ENCODE measurements around the gene RTL1. TPM values are rescaled to one million over a fixed set of nuclear protein-coding genes. Genes with fewer than 3 reads are reported as not detected.

The RTL1 gene
- total RNA-seq, 1 experiment from 2014 or later = not detected

DNA sequence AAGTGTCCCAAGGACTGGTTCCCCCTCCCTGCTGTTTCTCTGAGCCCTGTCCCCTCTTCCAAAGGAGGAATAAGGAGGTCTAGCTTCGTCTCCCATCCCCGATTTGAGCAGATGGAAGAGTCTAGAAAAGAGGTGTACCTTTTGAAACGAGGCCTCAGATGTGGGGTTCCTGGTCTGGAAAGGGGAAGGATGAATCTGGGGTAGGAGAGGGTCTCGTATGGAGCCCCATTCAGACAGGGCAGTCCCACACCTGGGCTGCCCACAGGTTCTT is 64.3 kb downstream of the RTL1 start:
- Histone ChIP-seq H4K5ac (ENCODE audit: insufficient read length, low read depth, low read length) (no peak overlapping the region), H2BK15ac (ENCODE audit: low read depth, low read length) (no peak overlapping the region), H2BK20ac (ENCODE audit: low read depth, low read length, poor library complexity, severe bottlenecking) (no peak overlapping the region), H3K23ac (ENCODE audit: insufficient read length, low read depth, low read length) (no peak overlapping the region), H3K27me3 (ENCODE audit: insufficient read depth, low read length) (no peaks in the 10 kb centered on the region), H3K79me1 (ENCODE audit: insufficient read depth, low read depth, low read length, poor library complexity, severe bottlenecking) (no peaks in the 10 kb centered on the region), H4K91ac (ENCODE audit: insufficient read length, low read depth, low read length) (no peak overlapping the region), H4K20me1 (ENCODE audit: control insufficient read depth, insufficient read depth, insufficient read length) (no peaks in the 10 kb centered on the region), H3K56ac (ENCODE audit: insufficient read length, low read depth, low read length) (no peak overlapping the region), H3K23me2 (ENCODE audit: insufficient read length, low read depth, low read length, poor library complexity, severe bottlenecking) (no peaks in the 10 kb centered on the region), H3K4me1 (ENCODE audit: insufficient read depth, low read length) (peaks cover 6% of the 10 kb centered on the region; the same call in 1 of the 2 replicates), H3K18ac (ENCODE audit: insufficient read length, low read depth, low read length) (peak overlapping the region; percentile 27), H3K4me2 (ENCODE audit: insufficient read depth, insufficient read length, low read length) (no peak overlapping the region), H3T11ph (ENCODE audit: low read length) (no peak overlapping the region), H3K27ac (ENCODE audit: insufficient read length, low read depth, low read length) (no peak overlapping the region), H2BK120ac (ENCODE audit: low read depth, low read length, poor library complexity, severe bottlenecking) (no peak overlapping the region), H4K8ac (replicated peaks; ENCODE audit: insufficient read length, low read depth, low read length) (no peak overlapping the region), H2BK5ac (ENCODE audit: insufficient read length, low read length) (no peak overlapping the region), H2BK12ac (ENCODE audit: insufficient read length, low read depth, low read length) (no peak overlapping the region), H3K4ac (ENCODE audit: low read depth, low read length) (no peak overlapping the region), H3K79me2 (ENCODE audit: insufficient read depth, low read length) (no peaks in the 10 kb centered on the region), H2AK5ac (ENCODE audit: insufficient read length, low read length) (no peak overlapping the region), H3K14ac (ENCODE audit: insufficient read depth, low read length) (no peak overlapping the region; the same call in 1 of the 2 replicates), H3K9me3 (ENCODE audit: control insufficient read depth, low read depth, low read length) (no peaks in the 10 kb centered on the region), H2AFZ (ENCODE audit: low read length) (no peak overlapping the region), H3K9ac (ENCODE audit: extremely low read depth, insufficient read length, low read length) (no peak overlapping the region)
- H3K27me3 Mint-ChIP-seq (ENCODE audit: low read depth) = peaks cover 7% of the 10 kb centered on the region
- TF ChIP-seq, protein P1, sequence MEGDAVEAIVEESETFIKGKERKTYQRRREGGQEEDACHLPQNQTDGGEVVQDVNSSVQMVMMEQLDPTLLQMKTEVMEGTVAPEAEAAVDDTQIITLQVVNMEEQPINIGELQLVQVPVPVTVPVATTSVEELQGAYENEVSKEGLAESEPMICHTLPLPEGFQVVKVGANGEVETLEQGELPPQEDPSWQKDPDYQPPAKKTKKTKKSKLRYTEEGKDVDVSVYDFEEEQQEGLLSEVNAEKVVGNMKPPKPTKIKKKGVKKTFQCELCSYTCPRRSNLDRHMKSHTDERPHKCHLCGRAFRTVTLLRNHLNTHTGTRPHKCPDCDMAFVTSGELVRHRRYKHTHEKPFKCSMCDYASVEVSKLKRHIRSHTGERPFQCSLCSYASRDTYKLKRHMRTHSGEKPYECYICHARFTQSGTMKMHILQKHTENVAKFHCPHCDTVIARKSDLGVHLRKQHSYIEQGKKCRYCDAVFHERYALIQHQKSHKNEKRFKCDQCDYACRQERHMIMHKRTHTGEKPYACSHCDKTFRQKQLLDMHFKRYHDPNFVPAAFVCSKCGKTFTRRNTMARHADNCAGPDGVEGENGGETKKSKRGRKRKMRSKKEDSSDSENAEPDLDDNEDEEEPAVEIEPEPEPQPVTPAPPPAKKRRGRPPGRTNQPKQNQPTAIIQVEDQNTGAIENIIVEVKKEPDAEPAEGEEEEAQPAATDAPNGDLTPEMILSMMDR (conservative IDR thresholded peaks at IDR 0.05) = no peak
- no peaks in the 10 kb centered on the region for H3K9me3 Mint-ChIP-seq
- H3K36me3 Mint-ChIP-seq (ENCODE audit: insufficient read depth in 1 of 3, low read depth in 3 of 3) = no peaks in the 10 kb centered on the region
- DNase-seq = no peak
- no peak overlapping the region; a peak in 1 of 5 replicates for H3K4me3 Mint-ChIP-seq
- peak overlapping the region in 2 of 3 experiments; percentile 73 to 99; a peak in 4 of 7 replicates for H3K27ac Mint-ChIP-seq
- H3K4me1 Mint-ChIP-seq = peaks cover 46 to 69% of the 10 kb centered on the region in 2 experiments
- WGBS (ENCODE audit: extremely low coverage, insufficient read length, low lambda C conversion rate) = no CpG with 5 or more reads among the region's 4 CpGs

Data from H9 (cell line).